Measurements from ENCODE around the gene PLSCR2. TPM values are rescaled to one million over a fixed set of nuclear protein-coding genes. Genes with fewer than 3 reads are reported as not detected.
"Not testable (repeated sequence)": the region's sequence is repeated elsewhere in the genome, so short reads cannot be mapped to it uniquely, and the experiment has no call there.

PLSCR2 gene
- total RNA-seq, 1 experiment from 2014 or later, result not detected

DNA sequence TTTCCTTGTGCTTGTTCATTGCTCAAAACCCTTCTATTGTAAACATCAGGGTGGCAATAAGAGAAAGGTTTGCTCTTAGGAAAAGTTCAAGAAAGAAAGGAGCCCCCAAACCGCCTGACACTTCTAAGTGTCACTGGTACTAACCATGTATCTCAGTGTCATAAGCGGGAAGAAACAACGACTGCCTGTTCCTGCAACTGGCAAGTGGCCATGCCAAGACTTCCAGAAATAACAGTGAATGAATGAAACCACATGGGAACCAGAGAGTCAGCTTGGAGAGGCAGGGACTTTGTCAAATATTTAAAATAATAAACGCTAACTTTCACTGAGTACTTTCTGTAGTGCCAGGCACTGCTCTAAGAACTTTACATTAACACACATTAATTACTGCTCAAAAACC is 1.1 kb downstream of the PLSCR2 start:
- Histone ChIP-seq H3K27ac (no peak overlapping the region), H3K9me3 (replicated peaks) (no peaks in the 10 kb centered on the region), H3K4me3 (no peak overlapping the region), H3K4me1 (no peaks in the 10 kb centered on the region), H3K36me3 (no peaks in the 10 kb centered on the region), H3K27me3 (no peaks in the 10 kb centered on the region)
- DNase-seq, result no peak

DNA sequence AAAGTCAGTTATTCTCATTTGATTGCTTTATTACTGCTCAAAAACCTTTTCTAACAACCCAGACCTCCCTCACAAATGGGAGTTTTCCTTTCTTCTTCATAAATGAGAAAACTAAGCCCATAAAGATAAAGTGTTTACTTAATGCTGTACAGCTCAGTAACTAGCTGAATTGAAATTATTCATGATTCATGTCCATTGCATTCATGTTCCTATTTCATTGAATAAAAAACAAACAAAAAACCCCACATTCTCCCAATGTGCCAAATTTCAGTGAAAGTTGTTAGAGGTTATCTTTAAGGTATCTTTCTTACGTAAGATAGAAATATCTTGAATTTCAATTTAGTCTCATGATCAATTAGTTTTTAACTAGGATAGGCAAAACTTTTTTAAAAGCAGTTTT is 2.8 kb downstream of the PLSCR2 start:
- Histone ChIP-seq H3K36me3 (no peaks in the 10 kb centered on the region), H3K4me3 (no peak overlapping the region), H3K27me3 (no peaks in the 10 kb centered on the region), H3K27ac (no peak overlapping the region), H3K4me1 (no peaks in the 10 kb centered on the region), H3K9me3 (replicated peaks) (no peaks in the 10 kb centered on the region)
- no peak for DNase-seq

DNA sequence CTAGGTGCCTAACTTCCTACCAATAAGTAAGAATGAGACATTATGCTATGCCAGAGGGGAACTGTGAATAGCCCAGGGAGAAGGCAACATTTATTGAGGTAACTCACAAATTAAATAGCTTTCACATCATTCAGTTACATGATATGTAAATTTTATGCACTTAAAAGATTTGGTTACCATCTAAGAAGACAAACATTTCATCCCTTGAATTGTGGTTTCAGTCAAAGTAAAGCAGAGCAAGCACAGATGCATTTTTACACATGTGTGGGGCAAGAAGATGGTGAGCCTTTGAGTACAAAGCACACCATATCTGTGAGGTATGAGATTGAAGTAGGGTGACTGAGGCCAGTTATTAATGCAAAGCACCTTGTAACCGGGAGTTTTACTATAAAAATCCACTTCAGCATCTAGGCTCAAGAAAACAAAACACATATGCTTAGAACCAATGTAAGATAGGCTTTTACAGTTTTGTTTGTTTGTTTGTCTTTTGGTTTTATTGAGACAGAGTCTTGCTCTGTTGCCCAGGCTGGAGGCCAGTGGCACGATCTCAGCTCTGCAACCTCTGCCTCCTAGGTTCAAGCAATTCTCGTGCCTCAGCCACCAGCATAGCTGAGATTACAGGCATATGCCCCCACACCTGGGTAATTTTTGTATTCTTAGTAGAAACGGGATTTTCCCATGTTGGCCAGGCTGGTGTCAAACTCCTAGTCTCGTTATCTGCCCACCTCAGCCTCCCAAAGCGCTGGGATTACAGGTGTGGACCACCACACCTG is 3.5 kb downstream of the PLSCR2 start:
- DNase-seq, result no peak
- Histone ChIP-seq H3K27ac (no peak overlapping the region), H3K27me3 (no peaks in the 10 kb centered on the region)

DNA sequence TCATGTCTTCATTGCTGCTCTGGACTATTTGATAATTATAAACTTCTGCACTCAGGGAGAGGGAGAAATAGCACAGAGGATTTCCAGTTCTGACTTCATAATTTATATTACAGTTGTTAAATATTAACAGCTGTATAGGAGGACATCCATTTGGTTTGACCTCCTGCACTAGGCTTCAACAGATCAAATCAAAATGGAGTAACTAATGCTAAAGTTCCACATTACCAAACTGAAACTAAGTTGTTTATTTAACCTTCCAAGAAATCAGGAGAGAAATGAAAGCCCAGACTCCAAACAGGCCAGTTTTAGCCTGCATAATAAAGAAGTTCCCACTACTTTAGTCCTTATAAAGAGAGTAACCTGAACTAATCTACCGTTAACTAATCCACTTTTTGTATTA is 4.6 kb downstream of the PLSCR2 start:
- Histone ChIP-seq H3K4me3 (no peak overlapping the region), H3K4me1 (no peaks in the 10 kb centered on the region), H3K36me3 (no peaks in the 10 kb centered on the region), H3K27me3 (no peaks in the 10 kb centered on the region), H3K9me3 (replicated peaks) (no peaks in the 10 kb centered on the region), H3K27ac (no peak overlapping the region)
- no peak for DNase-seq

More for the DNA sequence above, 3.5 kb downstream of the PLSCR2 start:
- Histone ChIP-seq H3K4me3 (no peak overlapping the region), H3K4me1 (no peaks in the 10 kb centered on the region), H3K9me3 (replicated peaks) (no peaks in the 10 kb centered on the region), H3K36me3 (no peaks in the 10 kb centered on the region)

DNA sequence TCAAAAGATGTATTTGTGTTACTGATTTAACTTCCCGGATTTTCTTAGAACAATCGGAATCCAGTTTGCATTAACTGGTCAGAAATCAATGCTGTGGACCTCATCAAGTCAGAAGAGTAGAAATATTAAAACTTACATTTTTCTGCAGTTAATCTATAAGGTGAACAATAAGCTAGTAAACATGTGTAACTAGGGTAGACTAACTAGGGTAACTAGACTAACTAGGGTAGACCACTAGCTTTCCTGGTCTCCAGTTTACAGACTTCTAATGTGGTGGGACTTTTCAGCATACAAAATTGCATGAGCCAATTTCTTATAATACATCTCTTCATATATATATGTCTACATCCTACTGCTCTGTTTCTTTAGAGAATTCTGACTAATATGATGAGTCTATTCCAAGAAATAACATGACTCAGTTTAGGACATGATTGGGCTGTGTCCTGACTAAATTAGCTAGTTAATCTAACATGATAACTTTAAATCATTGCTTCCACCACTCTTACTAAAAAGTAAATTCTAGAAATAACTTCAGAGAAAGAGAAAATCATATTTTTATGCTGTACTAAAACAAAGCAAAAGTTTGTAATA is 5.3 kb downstream of the PLSCR2 start:
- Histone ChIP-seq H3K27ac (no peak overlapping the region), H3K9me3 (replicated peaks) (no peaks in the 10 kb centered on the region), H3K4me1 (no peaks in the 10 kb centered on the region), H3K27me3 (no peaks in the 10 kb centered on the region), H3K4me3 (no peak overlapping the region), H3K36me3 (no peaks in the 10 kb centered on the region)
- no peak for DNase-seq

DNA sequence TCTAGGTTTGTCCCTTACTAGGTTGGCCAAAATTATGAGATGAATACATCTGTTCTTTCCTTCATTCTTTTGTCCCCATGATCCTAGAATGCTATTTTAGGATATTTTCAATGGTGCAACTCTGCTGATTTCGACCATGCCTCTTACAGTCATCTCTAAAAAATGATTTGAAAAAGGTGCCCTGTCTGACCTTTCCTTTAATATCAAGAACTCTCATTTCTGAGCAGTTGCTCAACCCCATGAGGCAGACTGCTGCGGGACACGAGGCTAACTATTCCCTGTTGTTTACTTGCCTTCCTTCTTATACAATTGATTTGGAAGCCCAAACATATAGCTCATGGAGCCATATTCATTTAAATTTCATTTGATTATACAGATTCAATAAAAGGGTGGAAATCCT is 14.6 kb downstream of the PLSCR2 start:
- Histone ChIP-seq H3K27me3 (no peaks in the 10 kb centered on the region), H3K4me3 (no peak overlapping the region), H3K9me3 (replicated peaks) (no peaks in the 10 kb centered on the region), H3K27ac (no peak overlapping the region), H3K4me1 (no peaks in the 10 kb centered on the region), H3K36me3 (no peaks in the 10 kb centered on the region)
- no peak for DNase-seq

DNA sequence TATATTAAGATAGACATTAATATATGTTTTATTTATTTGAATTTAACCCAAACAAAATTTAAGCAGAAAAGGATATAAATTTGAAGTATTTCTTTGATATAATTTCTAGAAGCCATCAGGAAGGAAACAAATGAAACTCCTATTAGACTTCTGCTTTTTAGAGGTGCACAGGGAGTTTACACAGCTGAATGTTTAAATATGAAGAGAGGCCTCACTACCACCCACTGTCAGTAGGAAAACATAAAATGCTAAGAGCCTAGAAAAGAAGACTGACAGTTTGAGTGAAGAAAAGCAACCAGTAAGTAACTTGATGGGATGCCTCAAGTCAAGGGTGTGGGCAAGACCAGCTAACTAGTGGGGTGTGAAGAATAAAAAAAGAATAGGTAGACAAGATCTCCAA is 19.7 kb downstream of the PLSCR2 start:
- DNase-seq, result no peak
- Histone ChIP-seq H3K4me1 (no peaks in the 10 kb centered on the region), H3K4me3 (no peak overlapping the region), H3K27me3 (no peaks in the 10 kb centered on the region), H3K36me3 (no peaks in the 10 kb centered on the region), H3K27ac (no peak overlapping the region), H3K9me3 (replicated peaks) (no peaks in the 10 kb centered on the region)

DNA sequence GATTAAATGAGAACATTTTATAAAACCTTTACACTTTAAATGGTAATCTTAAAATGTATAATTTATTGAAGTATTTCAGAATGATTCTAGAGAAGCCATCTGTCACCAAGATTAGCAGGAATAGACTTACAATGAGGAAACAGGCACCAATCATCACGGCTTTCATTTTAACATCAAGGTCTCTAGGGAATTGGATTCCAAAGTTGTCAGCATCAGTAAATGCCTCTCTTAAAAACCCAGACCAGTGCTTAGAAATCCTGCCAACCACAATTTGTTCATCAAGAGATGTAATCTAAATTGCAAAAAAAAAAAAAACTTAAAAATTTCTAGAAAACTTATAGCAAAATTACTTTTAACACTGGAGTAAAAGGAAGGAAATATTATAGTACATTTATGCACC is 20.3 kb downstream of the PLSCR2 start:
- Histone ChIP-seq H3K27me3 (no peaks in the 10 kb centered on the region), H3K4me1 (no peaks in the 10 kb centered on the region), H3K9me3 (replicated peaks) (no peaks in the 10 kb centered on the region), H3K36me3 (no peaks in the 10 kb centered on the region), H3K4me3 (no peak overlapping the region), H3K27ac (no peak overlapping the region)
- DNase-seq, result no peak

DNA sequence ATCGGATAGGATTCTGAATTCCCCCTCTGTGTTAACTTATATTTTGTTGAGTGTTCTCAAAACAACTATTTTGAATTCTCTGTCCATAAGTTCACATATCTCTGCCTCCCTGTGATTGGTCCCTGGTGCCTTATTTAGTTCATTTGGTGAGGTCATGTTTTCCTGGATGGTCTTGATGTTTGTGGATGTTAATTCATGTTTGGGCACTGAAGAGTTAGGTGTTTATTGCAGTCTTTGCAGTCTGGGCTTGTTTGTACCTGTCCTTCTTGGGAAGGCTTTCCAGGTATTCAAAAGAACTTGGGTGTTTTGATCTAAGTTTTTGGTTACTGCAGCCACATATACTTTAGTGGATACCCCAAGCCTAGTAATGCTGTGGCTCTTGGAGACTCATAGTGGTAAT is 23.3 kb downstream of the PLSCR2 start:
- no peak overlapping the region for H3K4me3 ChIP-seq
- no peaks in the 10 kb centered on the region for H3K36me3 ChIP-seq
- no peak overlapping the region for H3K27ac ChIP-seq
- DNase-seq, result no peak
- no peaks in the 10 kb centered on the region for H3K4me1 ChIP-seq
- no peaks in the 10 kb centered on the region; the same call in 1 of the 2 replicates for H3K9me3 ChIP-seq (replicated peaks)
- H3K27me3 ChIP-seq, result no peaks in the 10 kb centered on the region

DNA sequence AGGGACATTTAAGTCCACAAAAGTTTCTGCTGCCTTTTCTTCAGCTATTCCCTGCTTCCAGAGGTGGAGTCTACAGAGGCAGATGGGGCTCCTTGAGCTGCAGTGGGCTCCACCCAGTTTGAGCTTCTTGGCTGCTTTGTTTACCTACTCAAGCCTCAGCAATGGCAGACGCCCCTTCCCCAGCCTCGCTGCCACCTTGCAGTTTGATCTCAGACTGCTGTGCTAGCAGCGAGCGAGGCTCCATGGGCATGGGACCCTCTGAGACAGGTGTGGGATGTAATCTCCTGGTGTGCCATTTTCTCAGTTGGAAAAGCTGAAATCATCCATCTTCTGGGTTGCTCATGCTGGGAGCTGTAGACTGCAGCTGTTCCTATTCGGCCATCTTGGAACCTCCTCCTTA is 29.1 kb downstream of the PLSCR2 start:
- H3K27me3 ChIP-seq; H3K4me3 ChIP-seq; DNase-seq; H3K27ac ChIP-seq; H3K36me3 ChIP-seq; H3K9me3 ChIP-seq (replicated peaks); H3K4me1 ChIP-seq: not testable (repeated sequence)

DNA sequence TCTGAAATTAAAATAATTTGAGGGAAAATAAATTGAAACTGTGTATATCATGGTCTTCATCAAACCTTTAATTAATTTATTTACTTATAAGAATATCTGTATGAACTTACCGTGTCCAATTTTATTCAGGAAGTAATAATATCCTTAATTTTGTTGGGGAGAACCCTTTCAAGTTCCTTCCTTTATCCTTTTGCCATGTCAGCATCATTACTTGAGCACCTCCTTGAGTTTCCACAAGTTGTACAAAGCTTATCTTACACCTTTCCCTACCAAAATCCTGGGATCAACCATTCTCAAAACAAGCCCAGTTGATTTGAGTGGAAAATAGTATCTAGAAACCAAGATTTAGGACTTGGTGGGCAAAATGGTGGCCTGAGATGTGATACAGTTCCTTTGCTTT is 37.3 kb downstream of the PLSCR2 start:
- H3K4me3 ChIP-seq, result no peak overlapping the region
- no peaks in the 10 kb centered on the region; the same call in none of the 2 replicates for H3K9me3 ChIP-seq (replicated peaks)
- no peaks in the 10 kb centered on the region for H3K4me1 ChIP-seq
- no peak for DNase-seq
- no peaks in the 10 kb centered on the region for H3K36me3 ChIP-seq
- H3K27ac ChIP-seq, result no peak overlapping the region
- H3K27me3 ChIP-seq, result no peaks in the 10 kb centered on the region

DNA sequence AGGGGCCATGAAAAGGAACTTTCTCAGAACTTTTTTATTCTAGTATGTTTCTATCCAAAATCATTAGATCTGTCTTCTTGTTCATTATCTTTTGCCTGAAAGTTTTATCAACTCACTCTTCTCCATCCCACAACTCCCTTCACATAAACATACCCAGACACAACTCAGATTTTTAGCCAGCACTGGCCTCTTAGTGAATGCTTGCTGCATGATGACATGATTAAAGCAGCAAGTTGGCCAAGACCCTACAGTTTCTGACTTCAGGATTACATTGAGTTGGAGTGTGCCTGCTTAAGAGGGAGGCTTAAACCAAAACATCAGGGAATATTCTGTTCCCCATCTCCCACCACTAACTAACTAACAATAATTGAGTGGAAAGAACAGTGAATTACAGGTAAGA is 38.1 kb downstream of the PLSCR2 start:
- Histone ChIP-seq H3K36me3 (no peaks in the 10 kb centered on the region), H3K4me1 (no peaks in the 10 kb centered on the region), H3K4me3 (no peak overlapping the region), H3K9me3 (replicated peaks) (no peaks in the 10 kb centered on the region; the same call in none of the 2 replicates), H3K27me3 (no peaks in the 10 kb centered on the region), H3K27ac (no peak overlapping the region)
- no peak for DNase-seq

DNA sequence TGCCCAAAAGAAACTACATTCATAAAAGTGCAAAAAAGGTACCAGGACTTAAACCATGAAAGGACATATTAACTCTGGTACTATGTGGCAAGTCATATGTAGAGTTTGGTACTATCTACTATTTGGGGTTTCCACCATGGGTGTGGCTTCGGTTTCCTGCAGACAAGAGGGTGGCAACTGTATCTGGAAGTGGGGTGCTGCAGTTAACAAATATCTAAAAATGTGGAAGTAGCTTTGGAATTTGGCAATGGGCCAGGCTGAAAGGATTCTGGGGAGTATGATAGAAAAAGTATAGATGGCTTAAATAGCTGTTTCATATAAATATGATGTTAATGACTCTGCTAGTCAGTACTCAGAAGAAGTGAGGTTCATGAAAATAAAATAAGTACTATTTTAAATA is 44.0 kb downstream of the PLSCR2 start:
- Histone ChIP-seq H3K4me1 (no peaks in the 10 kb centered on the region), H3K27ac (no peak overlapping the region), H3K4me3 (no peak overlapping the region), H3K36me3 (no peaks in the 10 kb centered on the region), H3K9me3 (replicated peaks) (no peaks in the 10 kb centered on the region; the same call in 1 of the 2 replicates), H3K27me3 (no peaks in the 10 kb centered on the region)
- DNase-seq, result no peak

DNA sequence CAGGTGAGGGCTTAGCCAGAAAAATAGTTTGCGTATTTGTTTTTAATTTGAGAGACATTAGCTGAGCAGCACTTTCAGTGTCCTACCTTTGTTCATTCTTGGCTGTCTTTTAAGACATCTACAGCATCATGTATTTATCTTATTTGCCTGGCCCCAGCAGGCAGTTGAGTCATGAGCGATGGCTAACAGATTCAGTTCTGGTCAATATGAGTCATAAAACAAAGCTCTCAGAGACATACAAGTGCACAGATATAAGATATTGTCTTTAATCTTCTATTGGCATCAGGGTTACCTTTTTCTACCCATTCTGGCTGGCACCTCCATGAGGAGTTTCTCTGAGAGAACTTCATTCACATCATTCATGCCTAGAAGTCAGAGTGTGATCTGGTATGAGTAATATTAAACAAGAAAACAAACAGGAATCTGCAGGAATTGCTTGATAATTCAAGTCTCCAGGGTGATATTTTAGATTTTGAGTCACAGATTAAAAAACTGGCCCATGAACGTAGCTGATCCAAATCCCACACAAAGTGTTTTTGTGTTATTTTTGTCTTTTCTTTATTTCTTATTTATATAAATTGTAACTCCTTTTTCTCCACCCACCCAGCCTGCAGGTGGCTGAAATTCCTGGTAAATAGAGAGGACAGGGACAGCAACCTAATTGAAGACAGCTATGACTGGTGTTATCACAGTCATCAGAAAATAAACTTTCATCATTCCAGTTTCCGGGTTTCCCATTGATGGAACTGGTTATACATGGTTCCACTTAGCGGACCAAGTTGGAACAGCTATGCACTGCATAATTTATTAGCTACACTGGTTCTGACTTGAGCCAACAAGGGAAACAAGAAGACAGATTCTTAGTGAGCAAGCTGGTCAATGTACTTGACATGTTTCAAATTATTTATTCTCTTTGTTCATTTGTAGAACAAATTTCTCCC is 47.3 kb downstream of the PLSCR2 start:
- Histone ChIP-seq H3K27ac (no peak overlapping the region), H3K27me3 (no peaks in the 10 kb centered on the region)
- no peak for DNase-seq

DNA sequence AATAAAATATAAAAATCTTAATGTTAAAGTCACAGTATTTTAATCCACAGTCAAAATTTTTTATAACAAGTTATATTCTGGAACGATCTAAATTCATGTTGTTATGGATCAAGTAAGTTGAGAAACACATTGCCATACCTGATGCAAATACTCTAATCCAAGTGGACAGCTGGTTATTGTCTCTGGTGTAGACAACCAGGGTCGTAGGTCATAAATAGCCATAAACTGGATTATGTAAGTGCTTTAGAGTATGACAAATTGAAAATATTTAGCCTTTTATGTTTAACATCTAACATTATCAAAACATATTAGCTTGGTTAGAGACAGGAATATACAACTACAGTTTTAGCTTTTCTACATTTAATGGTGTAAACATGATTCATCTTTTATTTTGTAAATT is 53.0 kb downstream of the PLSCR2 start:
- Histone ChIP-seq H3K4me1 (no peaks in the 10 kb centered on the region), H3K36me3 (no peaks in the 10 kb centered on the region), H3K27me3 (no peaks in the 10 kb centered on the region), H3K27ac (no peak overlapping the region), H3K4me3 (no peak overlapping the region), H3K9me3 (replicated peaks) (no peaks in the 10 kb centered on the region)
- no peak for DNase-seq

More for the DNA sequence above, 47.3 kb downstream of the PLSCR2 start:
- Histone ChIP-seq H3K9me3 (replicated peaks) (no peaks in the 10 kb centered on the region), H3K36me3 (no peaks in the 10 kb centered on the region), H3K4me3 (no peak overlapping the region), H3K4me1 (no peaks in the 10 kb centered on the region)
